AG04449 (cell line): Measurements from ENCODE around the gene TBL1X.

Source experiments
- CTCF ChIA-PET: fragments of 350-600 bp; formaldehyde crosslinking; extraction: SDS; loops from one replicate; lab custom pipeline; 2021; ENCODE audit warnings: antibody characterized with exemption; lab: Yijun Ruan, JAX
- POLR2A ChIA-PET: fragments of 400-600, 350-600 bp; formaldehyde crosslinking; extraction: SDS; loops from one replicate; lab custom pipeline; 2020; ENCODE audit warnings: antibody characterized with exemption, inconsistent platforms; lab: Yijun Ruan, JAX
- DNase-seq: peaks from one replicate; pipeline ENCODE4 v3.0.0-alpha.2; 2010; ENCODE audit warnings: low read depth, low spot score
- H3K4me3 ChIP-seq: 2 replicates; pipeline ENCODE4 v1.5.1; 2011; ENCODE audit warnings: low read depth, mild to moderate bottlenecking, control low read depth, low read length
- TF ChIP-seq, protein P1 (sequence below): IDR thresholded peaks from one replicate; pipeline ENCODE4 v1.5.1; 2011; ENCODE audit warnings: mild to moderate bottlenecking, moderate library complexity, low read length, control low read depth, inconsistent platforms; ENCODE audit not compliant: insufficient read depth; ENCODE audit errors: missing control alignments

The TBL1X gene

DNA sequence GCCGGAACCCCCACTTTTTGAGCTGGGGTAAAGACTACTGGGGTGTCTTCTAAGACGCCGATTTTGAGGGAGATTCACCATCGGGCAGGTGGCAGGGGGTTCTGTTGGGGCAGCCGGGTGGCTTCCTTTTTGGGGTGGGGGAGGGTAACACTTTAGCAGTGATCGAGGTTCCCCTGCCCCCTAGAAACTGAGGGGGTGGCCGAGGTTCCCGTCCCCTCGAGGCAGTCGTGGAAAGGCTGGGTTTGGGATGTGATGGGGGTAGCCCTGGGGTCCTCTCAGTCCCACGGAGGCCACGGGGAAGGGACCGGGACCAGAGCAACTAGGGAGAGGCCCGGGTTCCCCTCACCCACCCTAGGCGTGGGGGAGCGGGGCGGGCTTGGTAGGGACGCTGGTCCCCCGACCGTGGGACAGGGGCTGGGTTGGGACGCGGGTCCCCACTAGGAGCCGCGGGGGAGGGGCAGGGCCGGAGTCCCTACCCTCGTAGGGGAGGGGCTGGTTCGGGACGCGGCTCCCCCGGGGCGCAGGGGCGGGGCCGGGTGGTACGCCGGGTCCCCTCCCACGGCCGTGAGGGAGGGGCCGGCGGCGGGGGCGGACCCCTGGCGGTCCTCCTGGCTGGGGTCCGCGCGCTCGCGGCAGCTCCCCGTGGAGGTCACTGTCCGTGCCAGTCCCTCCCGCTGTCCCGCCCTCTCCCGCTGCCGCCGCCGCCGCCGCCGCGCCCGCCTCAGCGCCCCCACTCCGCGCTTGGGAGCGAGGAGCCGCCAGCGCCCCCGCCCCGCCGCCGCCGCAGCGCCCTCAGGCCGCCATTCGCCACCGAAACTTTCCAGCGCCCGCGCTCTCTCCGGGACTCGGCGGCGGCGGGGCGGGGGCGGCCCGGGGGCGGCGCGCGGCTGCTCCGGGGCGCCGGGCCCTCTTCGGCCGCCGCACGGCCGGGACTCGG, at the start of gene TBL1X:
Gene TBL1X (plus strand): TSS at position 624 of the 937 bp plus-strand sequence. CDS start 188,529 bp downstream, outside the sequence.
- CTCF ChIA-PET, result no interaction called here
- DNase-seq, result no peak
- H3K4me3 ChIP-seq, result peak within 1 kb of the TSS; percentile 60
- TF ChIP-seq, protein P1, sequence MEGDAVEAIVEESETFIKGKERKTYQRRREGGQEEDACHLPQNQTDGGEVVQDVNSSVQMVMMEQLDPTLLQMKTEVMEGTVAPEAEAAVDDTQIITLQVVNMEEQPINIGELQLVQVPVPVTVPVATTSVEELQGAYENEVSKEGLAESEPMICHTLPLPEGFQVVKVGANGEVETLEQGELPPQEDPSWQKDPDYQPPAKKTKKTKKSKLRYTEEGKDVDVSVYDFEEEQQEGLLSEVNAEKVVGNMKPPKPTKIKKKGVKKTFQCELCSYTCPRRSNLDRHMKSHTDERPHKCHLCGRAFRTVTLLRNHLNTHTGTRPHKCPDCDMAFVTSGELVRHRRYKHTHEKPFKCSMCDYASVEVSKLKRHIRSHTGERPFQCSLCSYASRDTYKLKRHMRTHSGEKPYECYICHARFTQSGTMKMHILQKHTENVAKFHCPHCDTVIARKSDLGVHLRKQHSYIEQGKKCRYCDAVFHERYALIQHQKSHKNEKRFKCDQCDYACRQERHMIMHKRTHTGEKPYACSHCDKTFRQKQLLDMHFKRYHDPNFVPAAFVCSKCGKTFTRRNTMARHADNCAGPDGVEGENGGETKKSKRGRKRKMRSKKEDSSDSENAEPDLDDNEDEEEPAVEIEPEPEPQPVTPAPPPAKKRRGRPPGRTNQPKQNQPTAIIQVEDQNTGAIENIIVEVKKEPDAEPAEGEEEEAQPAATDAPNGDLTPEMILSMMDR, result no peak
- POLR2A ChIA-PET, result interaction anchor here (0.7 kb wide), 1 partner anchor 41 kb away, joined by 5 read pairs; no protein-coding TSS in a partner anchor

GRCh38 chrX:9416562-9417348, 48.1 kb upstream of the TBL1X start:
- POLR2A ChIA-PET, result no interaction called here
- CTCF ChIA-PET, result no interaction called here
- DNase-seq, result no peak
- TF ChIP-seq, protein P1, result no peak
- no peak overlapping the region for H3K4me3 ChIP-seq

DNA sequence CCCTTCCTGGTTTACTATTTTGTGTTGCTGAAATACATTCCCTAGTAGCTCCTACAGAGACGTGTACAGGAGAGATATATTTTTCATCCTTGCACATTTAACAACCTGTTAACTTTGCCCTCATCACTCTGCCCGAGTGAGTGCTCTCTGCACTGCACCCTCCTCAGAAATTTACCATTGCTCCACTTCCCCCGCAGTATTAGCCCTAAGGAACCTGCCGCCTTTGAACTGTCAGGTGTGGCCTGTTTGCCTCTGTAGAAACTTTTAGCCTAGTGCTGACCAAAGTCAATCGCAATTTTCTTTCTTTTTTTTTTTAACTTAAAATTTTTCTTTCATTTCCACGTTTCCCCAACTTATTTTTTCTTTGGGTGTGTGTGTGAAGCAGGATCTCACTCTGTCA, 46.6 kb upstream of the TBL1X start:
- TF ChIP-seq, protein P1, result no peak
- POLR2A ChIA-PET, result no interaction called here
- CTCF ChIA-PET, result no interaction called here
- no peak overlapping the region for H3K4me3 ChIP-seq
- DNase-seq, result no peak

DNA sequence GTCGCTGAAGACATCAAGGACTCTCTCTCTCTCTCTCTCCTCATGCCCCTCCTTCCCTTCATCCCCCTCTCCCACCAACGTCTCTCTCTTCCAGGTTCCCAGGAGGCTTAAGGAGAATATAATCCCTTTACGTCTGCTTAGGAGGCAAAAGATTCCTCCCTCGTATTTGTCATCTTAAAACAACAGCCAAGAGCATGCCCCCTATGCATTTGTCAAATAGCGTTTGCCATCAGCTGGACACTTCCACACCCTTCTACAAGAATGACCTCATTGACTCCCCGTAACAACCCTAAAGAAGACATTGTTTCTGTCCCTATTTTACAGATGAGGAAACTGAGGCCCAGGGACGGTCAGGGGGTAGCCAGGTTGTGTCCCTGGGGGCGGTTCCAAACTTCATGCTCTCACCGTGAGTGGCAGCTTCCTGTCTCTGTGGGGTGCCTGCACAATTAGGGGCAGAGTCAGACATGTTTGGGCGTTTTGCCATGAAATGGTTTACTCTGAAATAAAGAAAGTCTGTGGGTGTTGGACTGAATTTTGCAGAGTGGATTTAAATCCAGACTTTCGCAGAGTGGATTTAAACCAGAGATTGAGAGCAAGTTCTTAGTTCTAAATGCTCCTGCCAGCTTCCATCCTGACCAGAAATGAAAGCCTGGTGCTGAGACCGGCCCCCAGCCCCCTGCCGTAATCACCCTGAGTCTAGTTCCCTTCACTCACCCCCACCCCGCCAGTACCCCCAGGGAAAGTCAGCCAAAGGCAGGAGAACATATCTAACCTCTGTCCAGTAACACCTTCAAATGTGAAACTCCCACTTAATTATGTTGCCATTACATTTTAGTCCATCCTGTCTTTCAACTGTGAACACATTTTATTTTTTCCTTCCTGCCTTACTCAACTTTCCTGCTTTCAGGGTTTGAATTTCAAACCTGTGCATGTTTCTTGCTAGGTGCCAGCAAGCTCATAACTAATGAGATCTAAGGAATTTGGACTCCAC, 44.3 kb upstream of the TBL1X start:
- DNase-seq, result no peak
- no peak overlapping the region for H3K4me3 ChIP-seq
- CTCF ChIA-PET, result no interaction called here
- TF ChIP-seq, protein P1, result no peak
- POLR2A ChIA-PET, result no interaction called here

DNA sequence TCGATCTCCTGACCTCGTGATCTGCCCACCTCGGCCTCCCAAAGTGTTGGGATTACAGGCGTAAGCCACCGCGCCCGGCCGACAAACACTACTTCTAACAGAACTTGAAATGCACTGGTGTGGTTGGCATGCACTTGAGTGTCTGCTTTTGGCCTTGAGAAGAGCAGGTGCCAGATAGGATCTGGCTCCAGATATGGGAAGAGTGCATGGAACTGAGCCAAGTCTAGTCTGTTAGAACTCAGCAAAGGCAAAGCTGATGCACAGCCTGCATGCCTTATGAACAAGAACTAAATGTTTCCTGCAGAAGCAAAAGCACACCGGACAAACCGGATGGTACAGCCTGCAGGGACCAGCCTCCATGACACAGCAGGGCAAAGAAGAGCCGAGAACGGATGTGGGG, 35.1 kb upstream of the TBL1X start:
- TF ChIP-seq, protein P1, result no peak
- DNase-seq, result no peak
- H3K4me3 ChIP-seq, result no peak overlapping the region
- ChIA-PET CTCF (no interaction called here), POLR2A (no interaction called here)
